Superior temporal gyrus (tissue), 1 donor: Measurements from ENCODE around the gene LCA5.
"Not testable (repeated sequence)": the region's sequence is repeated elsewhere in the genome, so short reads cannot be mapped to it uniquely, and the experiment has no call there.

ENCODE experiments used
- DNase-seq: peaks from one replicate; pipeline ENCODE4 v3.0.0-alpha.2; 2016; ENCODE audit errors: extremely low spot score

Gene LCA5

GRCh38 chr6:79536954-79537747, at the start of gene LCA5:
Gene LCA5, minus strand, starts transcription at chr6:79537430. Its CDS starts 18,536 bp downstream, at chr6:79518894.
- DNase-seq: peak; percentile 99

DNA sequence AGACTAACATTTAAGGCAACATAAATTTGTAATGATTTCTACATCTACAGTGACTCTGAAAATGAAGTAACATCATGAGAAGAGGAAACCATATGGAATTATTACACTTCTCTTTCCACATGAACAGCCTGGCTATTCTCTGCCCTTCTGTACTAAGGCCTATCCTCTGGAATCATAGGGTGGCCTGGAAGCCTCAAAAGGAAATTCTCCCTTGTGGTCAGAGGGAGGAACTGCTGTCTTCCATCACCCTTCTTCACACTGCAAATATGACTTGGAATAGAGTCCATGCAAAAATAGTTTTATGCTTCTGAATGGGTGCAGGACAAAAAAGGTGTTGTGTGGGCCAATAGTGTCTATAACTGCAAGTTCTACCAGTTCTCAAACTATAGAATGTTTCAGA, 49.3 kb upstream of the LCA5 start:
- no peak for DNase-seq

- no peak for DNase-seq
Observed at GRCh38 chr6:79584332-79584731, 47.1 kb upstream of the LCA5 start.

GRCh38 chr6:79577926-79578325, 40.7 kb upstream of the LCA5 start:
- not testable (repeated sequence) for DNase-seq

- no peak for DNase-seq
Observed at GRCh38 chr6:79574630-79575225, 37.5 kb upstream of the LCA5 start.

GRCh38 chr6:79574174-79574573, 36.9 kb upstream of the LCA5 start:
- DNase-seq: no peak

GRCh38 chr6:79571030-79571367, 33.8 kb upstream of the LCA5 start:
- peak; percentile 79 for DNase-seq

DNA sequence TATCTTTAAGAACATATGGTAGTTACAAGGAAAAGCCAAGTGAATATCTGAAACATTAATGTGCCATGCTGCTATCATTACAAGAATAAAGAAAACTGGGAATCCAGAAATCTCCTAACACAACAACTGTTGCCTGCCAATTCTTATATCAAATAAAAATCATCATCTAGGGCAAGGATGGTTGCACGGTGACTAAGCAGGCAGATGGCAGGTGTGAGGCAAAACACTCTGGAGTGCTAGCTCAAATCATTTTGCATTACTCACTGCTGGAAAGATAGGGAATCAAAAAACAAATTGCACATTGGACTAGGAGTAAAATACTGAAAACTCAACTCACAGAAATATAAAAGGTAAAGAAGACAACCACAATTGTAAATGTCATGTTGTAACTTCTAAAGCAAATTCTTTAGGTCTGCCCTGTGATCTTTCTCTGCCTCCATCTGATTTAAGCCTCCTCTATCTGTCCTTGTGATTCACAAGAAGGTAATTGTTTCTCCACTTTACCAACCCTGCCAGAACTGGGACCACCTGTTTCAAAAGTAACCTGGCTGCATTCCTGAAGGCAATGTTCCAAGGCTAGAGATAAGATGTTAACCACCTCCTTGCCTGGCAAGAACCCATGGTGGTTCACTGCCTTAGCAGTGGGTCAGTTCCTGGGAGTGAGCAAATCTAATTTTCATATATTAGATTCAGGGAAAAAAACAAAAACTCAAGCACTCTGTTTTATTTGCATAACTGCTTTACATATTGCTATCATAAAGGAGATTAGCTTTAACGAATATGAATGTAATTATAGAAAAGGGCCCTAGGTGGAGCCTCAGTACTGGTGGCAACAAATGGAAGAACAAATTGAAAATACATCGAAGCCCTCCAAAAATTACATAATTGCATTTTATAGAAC, 33.1 kb upstream of the LCA5 start:
- DNase-seq: peak; percentile 63

DNA sequence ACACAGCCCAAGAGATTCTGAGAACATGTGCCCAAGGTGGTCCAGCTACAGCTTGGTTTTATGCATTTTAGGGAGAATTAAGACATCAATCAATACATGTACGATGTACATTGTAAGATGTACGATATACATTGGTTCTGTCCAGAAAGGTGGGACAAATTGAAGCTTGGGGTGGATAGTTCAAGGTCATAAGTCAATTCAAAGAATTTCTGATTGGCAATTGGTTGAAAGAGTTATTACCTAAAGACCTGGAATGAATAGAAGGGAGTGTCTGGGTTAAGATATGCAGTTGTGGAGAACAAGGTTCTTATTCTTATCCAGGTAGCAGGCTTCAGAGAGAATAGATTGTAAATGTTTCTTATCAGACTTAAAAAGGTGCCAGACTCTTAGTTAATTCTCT, 31.8 kb upstream of the LCA5 start:
- DNase-seq: no peak

GRCh38 chr6:79564636-79565035, 27.4 kb upstream of the LCA5 start:
- no peak for DNase-seq

GRCh38 chr6:79559706-79560105, 22.5 kb upstream of the LCA5 start:
- DNase-seq: no peak

DNA sequence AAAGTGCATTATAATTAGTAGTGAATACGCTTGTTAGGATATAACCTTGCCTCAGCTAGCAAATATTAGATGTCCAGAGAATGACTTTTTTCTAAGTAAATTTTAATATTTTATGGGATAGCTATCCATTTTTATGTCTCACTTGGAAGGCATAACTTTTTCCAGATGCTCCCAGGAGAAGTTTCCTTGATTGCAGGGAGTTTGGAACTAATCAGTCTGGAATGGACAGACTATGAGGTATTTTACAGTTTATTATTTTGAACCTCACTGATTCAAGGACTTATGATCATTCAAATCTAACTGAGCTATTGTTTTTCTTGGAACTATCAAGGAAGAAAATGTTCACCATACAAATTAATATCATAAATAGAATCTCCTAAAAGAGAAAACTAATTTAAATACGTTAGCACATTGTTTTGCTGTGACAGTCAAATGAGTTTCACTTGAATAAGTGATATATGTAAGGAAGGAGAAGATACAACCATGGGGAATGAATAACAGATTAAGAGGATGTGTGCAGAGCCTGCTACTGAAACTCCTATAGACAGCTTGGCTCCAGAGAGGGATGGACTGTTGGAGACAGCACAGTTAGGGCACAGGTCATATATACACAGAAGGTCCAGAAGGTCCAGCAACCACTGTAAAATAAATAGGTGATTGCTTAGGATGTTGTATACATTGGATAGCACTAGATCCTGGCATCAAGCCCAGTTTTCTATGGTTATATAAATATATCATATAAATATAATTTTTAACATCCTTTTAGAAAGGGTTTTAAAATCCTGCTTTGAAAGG, 20.6 kb upstream of the LCA5 start:
- no peak for DNase-seq

- DNase-seq: no peak
Observed at GRCh38 chr6:79554305-79554704, 17.1 kb upstream of the LCA5 start.

GRCh38 chr6:79551401-79551800, 14.2 kb upstream of the LCA5 start:
- no peak for DNase-seq

GRCh38 chr6:79548304-79548703, 11.1 kb upstream of the LCA5 start:
- no peak for DNase-seq

DNA sequence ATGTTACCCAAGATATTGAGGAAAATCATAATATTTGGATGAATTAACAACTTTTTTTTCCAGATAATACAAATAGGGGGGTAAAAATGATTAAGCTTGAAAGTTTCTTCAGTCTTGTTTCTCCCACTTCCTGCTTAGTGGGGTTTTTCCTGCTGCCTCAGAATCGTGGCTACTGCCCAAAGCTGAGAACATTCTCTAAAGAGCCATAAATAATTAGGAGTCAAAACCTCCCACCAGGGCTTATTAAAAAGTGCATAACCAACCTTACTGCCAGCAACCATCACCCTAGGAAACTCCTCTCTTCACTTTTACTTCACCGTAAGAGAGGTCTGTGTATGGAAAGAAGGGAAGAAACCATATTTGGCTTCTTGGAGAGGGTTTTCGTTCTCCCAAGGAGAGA, 9.0 kb upstream of the LCA5 start:
- no peak for DNase-seq

- peak; percentile 92 for DNase-seq
Observed at GRCh38 chr6:79544939-79545450, 7.8 kb upstream of the LCA5 start.

DNA sequence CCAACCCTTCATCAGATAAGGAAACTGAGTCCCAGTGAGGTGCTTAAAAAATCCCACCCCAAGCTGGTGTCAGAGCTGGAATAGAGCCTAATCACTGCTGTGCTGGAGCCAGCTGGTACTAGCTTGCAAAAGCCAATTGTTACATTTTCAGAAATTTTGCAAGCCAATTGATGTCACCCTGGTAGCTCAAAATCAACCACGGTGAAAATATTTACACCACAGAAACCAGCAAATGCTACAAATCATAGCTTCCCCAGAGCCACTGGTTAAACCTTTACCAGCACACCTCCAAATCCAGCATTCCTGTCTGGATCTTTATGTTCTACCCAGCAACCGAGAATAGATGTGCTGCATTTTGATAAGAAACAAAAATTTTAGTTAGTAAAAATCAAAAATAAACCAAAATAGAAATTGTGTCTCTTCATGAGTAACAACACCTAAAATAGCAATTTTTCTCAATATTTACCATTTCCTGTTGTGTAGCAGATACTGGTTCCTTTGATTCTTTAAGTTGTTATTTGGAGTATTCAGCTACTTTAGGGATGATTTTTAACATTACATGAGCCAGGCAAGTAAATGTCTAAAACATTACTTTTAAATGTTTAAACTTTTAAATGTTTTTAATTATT, 7.2 kb upstream of the LCA5 start:
- peak; percentile 79 for DNase-seq

GRCh38 chr6:79543886-79544285, 6.7 kb upstream of the LCA5 start:
- no peak for DNase-seq

- DNase-seq: peak; percentile 64
Observed at GRCh38 chr6:79543411-79543810, 6.2 kb upstream of the LCA5 start.
